22Rv1 (cell line): Measurements from ENCODE around the gene DIP2B.

ENCODE experiments used
- H3K27ac ChIP-seq: fragments of 450-650 bp; 2 replicates; pipeline ENCODE4 v1.5.1; 2017
- ZFX ChIP-seq: fragments of 450-650 bp; IDR thresholded peaks from 2 replicates; pipeline ENCODE4 v1.6.1; 2017; ENCODE audit warnings: antibody characterized with exemption, borderline replicate concordance
- TF ChIP-seq, protein P1 (sequence below): fragments of 450-650 bp; IDR thresholded peaks from 2 replicates; pipeline ENCODE4 v1.5.1; 2017; ENCODE audit warnings: mild to moderate bottlenecking

Gene DIP2B

DNA sequence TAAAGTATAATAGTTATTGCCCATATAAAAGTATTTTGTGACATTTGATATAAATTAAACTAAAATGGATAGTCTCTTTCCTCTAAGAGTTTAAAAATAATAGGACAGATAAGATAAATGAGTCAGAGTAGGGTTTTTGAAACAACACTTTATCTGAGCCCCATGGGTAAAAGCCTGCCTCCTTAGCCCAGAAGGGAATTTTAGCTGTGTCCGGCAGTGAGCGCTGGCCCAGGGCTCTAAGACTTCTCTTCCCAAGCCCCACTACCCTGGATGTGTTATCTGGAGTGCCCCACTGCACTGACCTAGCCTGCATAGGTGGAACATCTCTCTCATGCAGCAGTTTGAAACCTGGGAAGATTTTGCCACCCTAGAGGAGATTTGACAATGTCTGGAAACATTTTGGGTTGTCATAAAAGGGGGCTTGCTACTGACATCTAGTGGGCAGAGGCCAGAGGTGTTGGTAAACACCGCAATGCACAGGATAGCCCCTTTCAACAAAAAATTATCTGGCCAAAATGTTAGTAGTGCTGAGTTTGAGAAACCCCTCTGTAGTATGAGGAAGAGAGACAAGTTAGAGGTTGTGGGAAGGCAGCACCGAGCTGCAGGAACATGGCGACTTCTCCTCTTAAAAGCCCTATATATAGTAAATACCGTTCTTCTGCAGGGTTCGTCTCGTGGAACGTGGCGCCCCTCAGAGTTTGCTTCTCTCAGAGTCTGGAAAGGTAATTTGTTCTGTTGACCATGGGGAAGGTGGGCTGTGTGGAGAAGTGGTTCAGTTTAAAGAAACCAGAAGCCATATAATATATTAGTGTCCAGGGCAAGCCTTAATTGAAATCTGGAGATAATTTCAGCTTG lies 229.9 kb downstream of the DIP2B start:
- TF ChIP-seq ZFX, result no peak
- TF ChIP-seq, protein P1, sequence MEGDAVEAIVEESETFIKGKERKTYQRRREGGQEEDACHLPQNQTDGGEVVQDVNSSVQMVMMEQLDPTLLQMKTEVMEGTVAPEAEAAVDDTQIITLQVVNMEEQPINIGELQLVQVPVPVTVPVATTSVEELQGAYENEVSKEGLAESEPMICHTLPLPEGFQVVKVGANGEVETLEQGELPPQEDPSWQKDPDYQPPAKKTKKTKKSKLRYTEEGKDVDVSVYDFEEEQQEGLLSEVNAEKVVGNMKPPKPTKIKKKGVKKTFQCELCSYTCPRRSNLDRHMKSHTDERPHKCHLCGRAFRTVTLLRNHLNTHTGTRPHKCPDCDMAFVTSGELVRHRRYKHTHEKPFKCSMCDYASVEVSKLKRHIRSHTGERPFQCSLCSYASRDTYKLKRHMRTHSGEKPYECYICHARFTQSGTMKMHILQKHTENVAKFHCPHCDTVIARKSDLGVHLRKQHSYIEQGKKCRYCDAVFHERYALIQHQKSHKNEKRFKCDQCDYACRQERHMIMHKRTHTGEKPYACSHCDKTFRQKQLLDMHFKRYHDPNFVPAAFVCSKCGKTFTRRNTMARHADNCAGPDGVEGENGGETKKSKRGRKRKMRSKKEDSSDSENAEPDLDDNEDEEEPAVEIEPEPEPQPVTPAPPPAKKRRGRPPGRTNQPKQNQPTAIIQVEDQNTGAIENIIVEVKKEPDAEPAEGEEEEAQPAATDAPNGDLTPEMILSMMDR, result peak; percentile 91
- H3K27ac ChIP-seq, result no peak overlapping the region

DNA sequence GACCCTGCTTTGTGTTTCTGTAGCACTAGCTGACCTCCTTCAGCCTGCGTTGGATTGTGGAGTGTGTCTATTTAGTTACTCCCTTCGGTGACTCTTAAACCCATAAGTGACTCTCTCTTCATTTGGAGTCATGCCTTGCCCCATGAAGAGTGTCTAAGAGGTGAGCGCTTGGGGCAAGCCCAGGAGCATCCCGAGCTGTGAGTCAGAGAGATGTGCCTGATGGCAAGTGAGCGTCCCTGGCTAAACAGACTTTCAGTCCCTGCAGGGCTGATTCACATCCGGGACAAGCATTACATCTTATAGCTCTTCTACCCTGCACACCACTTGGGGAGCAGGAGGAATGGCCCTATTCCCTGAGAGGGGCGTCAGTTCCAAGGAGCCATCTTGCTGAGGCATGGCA lies 234.8 kb downstream of the DIP2B start:
- H3K27ac ChIP-seq, result no peak overlapping the region
- TF ChIP-seq, protein P1, result no peak
- TF ChIP-seq ZFX, result no peak

DNA sequence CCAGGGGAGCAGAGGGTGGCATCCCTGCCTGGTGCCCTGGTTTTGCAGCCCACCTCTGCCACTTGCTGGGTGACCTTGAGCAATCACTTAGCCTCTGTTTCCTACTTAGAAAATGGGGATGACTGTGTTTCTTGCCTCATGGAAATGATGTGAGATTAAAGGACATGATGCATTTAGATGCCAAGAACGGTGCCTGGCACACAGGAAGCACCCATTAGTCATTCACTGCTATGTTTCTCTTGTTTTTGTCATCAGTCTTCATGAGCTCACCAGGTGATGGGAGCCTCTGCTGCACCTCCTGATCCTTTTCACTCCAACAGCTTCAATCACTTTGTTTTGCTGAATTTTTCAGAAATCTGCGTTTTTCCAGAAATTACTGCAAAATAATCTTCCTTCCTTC lies 235.5 kb downstream of the DIP2B start:
- no peak overlapping the region for H3K27ac ChIP-seq
- TF ChIP-seq ZFX, result no peak
- TF ChIP-seq, protein P1, result no peak

DNA sequence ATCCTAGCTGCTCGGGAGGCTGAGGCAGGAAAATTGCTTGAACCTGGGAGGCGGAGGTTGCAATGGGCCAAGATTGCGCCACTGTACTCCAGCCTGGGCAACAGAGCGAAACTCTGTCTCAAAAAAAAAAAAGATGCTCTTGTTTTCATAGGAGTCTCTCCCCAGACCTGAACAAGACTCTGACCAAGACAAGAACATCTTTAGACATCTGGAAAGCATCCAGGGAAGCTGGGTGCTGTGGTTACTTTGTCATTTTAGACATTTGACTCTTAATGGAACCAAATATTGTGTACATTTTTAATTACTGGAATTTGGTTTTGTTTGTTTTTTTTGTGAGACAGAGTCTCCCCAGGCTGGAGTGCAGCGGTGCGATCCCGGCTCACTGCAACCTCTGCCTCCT lies 238.0 kb downstream of the DIP2B start:
- TF ChIP-seq, protein P1, result no peak
- TF ChIP-seq ZFX, result no peak
- H3K27ac ChIP-seq, result no peak overlapping the region

DNA sequence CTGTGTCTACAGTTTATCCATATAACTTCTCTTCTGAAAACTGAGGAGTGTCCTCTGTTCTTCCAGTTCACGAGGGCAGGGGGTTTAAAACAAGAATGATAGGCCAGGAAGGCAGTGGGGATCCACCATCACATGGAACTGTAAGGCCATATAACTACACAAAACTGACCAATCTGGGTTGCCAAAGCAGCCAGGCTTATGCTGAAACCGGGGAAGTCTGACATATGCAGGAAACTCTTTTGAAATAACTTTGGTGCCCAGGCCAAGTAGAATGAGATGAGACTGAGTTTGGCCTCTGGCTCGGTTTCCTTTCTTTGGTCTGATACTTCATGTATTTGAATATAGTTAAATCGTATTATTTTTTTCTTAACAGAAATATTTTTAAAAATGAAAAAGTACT lies 241.1 kb downstream of the DIP2B start:
- TF ChIP-seq, protein P1, result no peak
- TF ChIP-seq ZFX, result no peak
- H3K27ac ChIP-seq, result no peak overlapping the region

DNA sequence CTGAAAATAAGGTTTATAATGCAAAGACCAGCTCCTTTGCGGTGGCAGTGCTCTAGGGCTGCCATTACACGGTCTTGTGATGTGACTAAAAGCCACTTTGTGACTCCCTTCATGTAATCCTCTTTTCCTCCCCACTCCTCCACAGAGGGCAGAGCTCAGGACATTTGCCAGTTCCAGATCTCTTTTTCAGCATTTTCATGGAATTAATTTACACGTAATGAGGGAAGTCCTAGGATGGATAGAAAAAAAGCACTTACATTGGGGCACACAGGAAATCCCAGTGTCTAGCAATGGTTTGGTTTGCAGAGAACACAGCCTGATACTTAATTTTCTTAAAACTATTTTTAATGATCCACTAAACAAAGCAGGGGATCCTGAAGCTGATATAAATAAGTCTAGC lies 241.6 kb downstream of the DIP2B start:
- H3K27ac ChIP-seq, result no peak overlapping the region
- TF ChIP-seq ZFX, result no peak
- TF ChIP-seq, protein P1, result no peak

DNA sequence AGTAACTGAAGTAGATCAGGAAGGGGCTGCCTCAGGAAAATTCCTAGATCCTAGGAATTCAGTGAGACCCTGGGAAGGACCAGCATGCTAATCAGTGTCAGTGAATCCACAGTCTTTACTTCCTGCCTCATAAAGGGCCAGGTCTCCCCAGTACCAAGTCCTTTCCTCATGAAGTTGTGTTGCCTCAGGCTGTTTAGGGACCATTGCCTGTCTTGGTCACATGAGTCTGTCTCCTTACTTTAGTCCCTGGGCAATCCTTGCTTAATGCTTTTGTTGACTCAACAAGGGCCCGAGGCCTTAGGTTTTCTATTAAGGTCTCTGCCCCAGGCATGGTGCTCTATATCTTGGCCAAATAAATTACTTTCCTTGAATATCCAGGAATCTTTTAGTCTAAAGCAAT lies 243.0 kb downstream of the DIP2B start:
- H3K27ac ChIP-seq, result no peak overlapping the region
- TF ChIP-seq, protein P1, result no peak
- no peak for TF ChIP-seq ZFX
